ENCODE results near the gene KLHDC8B.

KLHDC8B gene

DNA sequence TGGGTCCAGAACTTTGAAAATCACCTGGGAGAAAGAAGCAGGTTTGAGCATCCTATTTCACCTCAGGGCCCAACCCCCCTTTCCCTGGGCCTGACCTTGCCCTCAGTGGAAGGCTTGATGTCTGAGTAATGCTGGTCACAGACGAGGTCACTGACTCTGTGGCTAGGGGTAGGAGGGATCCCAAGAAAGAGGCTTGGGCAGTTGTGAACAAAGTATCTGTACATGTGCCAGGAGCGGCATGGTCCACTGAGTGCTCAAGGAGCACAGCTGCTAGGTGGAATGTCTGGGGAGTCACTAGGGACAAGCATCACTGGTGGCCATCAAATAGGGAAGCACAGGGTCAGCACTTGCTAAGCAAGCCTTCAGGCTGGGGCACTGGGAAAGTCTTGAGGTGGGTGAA lies 12.6 kb upstream of the KLHDC8B start:
- no peak for DNase-seq (ENCODE audit: low read depth)

GRCh38 chr3:49161197-49161596 lies 10.2 kb upstream of the KLHDC8B start:
- DNase-seq (ENCODE audit: low read depth): no peak

DNA sequence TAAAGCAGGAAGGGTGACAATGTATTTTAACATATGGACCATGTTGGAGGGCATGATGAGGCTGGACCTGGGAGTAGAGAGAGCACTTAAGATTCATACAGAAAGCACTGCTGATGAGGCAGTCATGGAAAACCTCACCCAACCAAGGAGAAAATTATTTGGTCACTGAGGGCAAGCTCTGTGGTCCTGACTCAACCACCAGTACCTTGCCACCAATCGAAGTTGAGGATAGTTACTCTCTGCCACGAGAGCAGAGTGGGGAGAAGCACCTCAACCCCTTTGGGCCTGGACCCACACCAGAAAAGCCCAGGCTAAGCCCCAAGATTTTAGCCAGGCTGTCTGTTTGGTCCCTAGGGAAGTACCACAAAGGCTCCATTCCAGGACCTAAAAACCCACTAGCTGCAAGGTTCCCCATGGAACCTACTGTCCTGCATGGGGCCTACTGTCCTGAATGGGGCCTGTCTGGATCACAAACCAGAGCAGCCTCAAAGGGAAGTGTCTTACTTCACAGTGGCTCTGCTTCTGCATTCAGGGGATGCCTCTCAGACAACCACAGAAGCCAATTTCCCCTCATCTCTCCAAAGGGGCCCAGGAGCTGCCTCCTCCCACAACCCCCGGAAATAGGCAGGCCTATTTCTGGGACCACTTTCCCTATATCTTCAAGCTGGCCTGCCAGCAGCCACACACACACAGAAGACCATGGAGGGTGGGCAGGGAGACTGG lies 9.4 kb upstream of the KLHDC8B start:
- no peak for DNase-seq (ENCODE audit: low read depth)

DNA sequence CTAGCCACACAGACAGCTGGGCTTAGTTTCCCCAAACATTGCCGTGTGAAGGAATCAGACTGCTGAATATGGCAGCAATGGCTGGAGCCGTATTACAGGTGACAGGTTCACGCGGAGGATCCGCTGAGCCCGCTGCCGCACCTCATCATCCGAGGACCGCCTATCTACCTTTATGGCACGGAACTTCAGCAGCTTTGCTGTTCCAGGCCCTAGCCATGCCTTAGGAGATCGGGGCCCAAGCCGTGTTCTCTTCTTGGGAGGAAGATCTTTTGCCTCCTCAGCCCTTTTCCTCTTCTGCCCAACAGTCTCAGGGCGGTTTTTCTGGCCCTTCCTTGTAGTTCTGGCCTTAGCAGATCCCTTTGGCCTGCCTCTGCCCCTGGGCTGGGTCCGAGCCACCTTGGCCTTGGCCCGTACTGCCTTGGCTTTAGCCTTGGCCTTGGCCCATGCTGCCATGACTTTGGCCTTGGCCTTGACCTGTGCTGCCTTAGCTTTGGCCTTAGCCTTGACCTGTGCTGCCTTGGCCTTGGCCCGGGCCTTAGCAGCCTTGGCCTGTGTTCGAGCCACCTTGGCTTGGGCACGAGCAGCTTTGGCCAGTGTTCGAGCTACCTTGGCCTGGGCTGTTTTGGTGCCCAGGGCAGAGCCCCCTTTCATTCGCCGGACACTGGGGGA lies 8.5 kb upstream of the KLHDC8B start:
- no peak for DNase-seq (ENCODE audit: low read depth)

DNA sequence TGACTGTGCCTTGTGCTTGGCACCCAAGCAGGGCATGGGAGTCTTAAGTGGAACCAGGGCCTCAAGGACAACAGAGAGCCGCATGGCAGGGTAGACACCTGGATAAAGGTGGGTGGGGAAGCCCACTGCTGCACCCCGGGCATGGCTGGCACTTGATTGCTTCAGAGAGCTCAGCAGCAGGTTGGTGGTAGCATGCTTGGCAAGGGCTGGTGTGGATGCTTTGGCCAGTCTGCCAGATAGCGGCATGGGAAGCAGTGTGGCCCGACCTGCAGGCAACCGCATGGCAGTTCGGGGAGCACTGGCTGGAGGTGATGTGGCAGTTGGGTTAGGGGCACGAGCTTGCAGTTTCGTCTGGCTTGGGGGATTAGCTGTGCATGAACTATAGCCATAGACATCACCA lies 7.8 kb upstream of the KLHDC8B start:
- no peak for DNase-seq (ENCODE audit: low read depth)

- DNase-seq (ENCODE audit: low read depth): no peak
Observed at GRCh38 chr3:49164983-49165720, 6.2 kb upstream of the KLHDC8B start.

DNA sequence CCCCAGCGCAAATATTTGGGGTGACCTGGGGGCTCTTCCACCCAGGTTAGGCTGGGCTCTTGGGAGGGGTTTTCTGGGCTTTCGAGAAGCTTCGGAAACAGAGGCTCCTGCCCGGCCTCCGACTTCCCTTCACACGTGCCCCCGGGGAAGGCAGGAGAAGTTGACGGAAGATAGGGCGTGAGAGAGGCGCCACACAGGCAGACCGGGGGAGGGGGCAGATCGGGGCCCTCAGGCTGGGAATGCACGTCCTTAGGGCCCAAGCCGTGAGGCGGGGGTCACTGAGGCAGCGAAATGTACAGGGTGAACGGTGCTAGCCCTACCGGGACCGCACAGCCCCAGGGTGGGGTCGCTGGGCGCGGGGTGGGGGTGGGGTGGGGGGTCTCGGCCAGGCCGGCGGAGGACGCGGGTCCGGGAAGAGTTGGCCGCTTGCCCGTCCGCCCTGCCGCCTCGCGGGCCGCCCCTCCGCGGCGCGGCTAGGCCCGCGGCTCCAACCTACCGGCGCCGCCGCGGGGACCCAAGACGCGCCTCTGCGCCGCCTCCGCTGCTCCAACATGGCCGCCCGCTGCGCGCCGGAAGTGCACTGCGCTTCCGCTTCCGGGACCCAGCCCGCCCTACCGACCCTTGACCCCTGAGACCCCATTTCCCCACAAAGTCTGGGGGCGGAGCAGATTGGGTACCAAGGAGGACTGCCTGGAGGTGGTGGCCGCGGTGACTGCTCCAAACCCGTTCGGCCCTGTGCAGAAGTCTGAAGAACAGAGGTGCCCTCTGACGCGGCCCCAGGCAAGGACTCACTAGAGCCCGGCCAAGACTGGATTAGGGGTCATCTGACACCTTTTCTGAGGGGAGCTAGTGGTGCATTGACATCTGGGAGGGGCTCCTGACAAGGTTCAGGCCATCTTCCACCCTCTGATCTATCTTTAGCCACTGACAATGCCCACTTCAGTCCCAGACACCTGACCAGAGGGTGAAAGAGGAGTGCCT lies 5.3 kb upstream of the KLHDC8B start, which contains the start of gene CCDC71:
Gene CCDC71, minus strand, starts transcription at position 561 of the 981 bp plus-strand sequence. CDS start 2,123 bp downstream, outside the sequence.
- DNase-seq (ENCODE audit: low read depth): no peak

GRCh38 chr3:49166752-49167556 lies 4.4 kb upstream of the KLHDC8B start:
- no peak for DNase-seq (ENCODE audit: low read depth)

GRCh38 chr3:49170744-49171118 lies 667 bp upstream of the KLHDC8B start:
- no peak for DNase-seq (ENCODE audit: low read depth)

GRCh38 chr3:49171775-49172500 lies 540 bp downstream of the KLHDC8B start:
- DNase-seq (ENCODE audit: low read depth): no peak

DNA sequence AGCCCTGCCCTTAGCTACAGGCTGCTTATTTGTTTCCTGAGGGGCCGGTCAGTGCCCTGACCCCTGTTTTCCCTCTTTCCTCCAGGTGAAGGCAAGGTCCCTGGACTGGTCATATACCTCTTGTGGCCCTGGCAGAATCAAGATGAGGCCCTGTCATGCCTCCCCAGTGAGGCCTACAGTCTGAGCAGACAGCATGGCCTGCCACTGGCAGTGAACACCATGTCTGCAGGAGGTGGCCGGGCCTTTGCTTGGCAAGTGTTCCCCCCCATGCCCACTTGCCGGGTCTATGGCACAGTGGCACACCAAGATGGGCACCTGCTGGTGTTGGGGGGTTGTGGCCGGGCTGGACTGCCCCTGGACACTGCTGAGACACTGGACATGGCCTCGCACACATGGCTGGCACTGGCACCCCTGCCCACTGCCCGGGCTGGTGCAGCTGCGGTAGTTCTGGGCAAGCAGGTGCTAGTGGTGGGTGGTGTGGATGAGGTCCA lies 1.2 kb downstream of the KLHDC8B start:
- no peak for DNase-seq (ENCODE audit: low read depth)

- DNase-seq (ENCODE audit: low read depth): no peak
Observed at GRCh38 chr3:49173116-49173791, 1.9 kb downstream of the KLHDC8B start.

DNA sequence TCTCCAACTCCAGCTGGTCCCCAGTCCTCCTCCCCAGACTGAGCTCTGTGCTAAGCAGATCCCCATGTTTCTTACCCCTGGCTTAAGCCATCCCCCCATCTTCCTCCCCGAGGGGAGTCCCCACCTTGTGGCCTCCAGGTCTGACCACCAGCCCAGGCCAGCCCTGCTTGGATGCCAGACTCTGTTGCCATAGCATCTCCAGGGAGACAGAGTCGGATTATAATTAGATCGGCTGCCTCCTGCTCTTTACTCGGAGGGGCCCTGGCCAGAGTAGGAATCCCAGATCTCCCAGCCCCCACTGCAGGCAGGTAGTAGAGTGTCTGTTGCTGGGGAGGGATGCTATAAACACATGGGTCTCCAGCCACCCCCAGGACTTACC lies 2.4 kb downstream of the KLHDC8B start:
- DNase-seq (ENCODE audit: low read depth): no peak

DNA sequence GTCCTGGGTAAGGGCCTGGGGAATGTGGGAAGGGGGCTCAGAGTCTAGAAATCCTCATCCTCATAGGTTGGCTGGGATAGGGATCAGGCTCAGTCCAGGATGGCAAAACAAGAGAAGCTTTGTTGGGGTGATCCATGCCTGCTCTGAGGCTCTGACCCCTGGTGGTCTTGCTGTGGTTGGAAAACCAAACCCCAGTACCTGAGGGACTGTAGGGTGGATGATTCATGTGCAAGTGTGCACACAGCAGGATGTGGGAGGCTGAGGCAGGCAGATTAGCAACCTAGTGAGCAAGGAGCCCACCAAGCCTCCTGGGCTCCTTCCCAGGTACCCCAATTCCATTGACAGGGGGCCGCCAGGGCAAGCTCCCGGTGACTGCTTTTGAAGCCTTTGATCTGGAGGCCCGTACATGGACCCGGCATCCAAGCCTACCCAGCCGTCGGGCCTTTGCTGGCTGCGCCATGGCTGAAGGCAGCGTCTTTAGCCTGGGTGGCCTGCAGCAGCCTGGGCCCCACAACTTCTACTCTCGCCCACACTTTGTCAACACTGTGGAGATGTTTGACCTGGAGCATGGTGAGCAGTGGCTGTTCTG lies 3.1 kb downstream of the KLHDC8B start:
- no peak for DNase-seq (ENCODE audit: low read depth)

DNA sequence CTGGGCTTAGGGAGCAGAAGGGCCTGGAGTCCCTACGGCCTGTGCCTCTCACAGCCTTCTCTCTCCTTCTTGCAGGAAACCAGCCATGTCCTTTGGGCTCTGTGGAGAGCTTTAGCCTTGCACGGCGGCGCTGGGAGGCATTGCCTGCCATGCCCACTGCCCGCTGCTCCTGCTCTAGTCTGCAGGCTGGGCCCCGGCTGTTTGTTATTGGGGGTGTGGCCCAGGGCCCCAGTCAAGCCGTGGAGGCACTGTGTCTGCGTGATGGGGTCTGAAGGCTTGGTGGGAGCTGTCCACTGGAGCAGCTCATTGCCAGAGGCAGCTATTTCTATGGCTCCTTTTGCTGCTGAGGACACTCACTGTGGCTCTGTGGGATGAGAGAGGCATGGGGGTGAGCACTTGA lies 4.1 kb downstream of the KLHDC8B start:
- DNase-seq (ENCODE audit: low read depth): no peak

- DNase-seq (ENCODE audit: low read depth): no peak
Observed at GRCh38 chr3:49177073-49177472, 5.7 kb downstream of the KLHDC8B start.

GRCh38 chr3:49180116-49180515 lies 8.7 kb downstream of the KLHDC8B start:
- no peak for DNase-seq (ENCODE audit: low read depth)

GRCh38 chr3:49181351-49181750 lies 10.0 kb downstream of the KLHDC8B start:
- DNase-seq (ENCODE audit: low read depth): no peak

DNA sequence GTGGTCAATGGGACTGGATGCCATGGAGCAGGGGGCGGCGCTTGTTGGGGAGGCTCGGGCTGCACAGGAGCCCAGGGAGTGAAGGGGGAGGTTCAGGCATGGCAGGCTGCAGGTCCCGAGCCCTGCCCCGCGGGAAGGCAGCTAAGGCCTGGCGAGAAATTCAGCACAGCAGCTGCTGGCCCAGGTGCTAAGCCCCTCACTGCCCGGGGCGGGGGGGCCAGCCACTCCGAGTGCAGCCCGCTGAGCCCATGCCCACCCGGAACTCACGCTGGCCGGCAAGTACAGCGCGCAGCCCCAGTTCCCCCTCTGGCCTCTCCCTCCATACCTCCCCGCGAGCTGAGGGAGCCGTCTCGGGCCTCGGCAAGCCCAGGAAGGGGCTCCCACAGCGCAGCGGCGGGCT lies 11.3 kb downstream of the KLHDC8B start:
- DNase-seq (ENCODE audit: low read depth): no peak

All from HS-5 (cell line).